ENCODE measurements around the gene THUMPD2.

GRCh38 chr2:39732482-39732881, 46.6 kb downstream of the THUMPD2 start:
- TF ChIP-seq, protein P1, sequence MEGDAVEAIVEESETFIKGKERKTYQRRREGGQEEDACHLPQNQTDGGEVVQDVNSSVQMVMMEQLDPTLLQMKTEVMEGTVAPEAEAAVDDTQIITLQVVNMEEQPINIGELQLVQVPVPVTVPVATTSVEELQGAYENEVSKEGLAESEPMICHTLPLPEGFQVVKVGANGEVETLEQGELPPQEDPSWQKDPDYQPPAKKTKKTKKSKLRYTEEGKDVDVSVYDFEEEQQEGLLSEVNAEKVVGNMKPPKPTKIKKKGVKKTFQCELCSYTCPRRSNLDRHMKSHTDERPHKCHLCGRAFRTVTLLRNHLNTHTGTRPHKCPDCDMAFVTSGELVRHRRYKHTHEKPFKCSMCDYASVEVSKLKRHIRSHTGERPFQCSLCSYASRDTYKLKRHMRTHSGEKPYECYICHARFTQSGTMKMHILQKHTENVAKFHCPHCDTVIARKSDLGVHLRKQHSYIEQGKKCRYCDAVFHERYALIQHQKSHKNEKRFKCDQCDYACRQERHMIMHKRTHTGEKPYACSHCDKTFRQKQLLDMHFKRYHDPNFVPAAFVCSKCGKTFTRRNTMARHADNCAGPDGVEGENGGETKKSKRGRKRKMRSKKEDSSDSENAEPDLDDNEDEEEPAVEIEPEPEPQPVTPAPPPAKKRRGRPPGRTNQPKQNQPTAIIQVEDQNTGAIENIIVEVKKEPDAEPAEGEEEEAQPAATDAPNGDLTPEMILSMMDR (IDR thresholded peaks at IDR 0.05), result no peak
- no peak for TF ChIP-seq POLR2AphosphoS5 (IDR thresholded peaks at IDR 0.05)

All from breast epithelium (tissue), 3 donors.